Adipocyte (in vitro differentiated cells): ENCODE results near the gene JMY.
A peak's percentile ranks its signal among the peaks of the same experiment; 100 is the strongest.

Source experiments
- DNase-seq: peaks from one replicate; pipeline ENCODE4 v3.0.0-alpha.2; 2015; ENCODE audit warnings: low read depth
- H3K27me3 ChIP-seq: replicated peaks from 2 replicates; pipeline ENCODE4 v1.7.0; 2013; ENCODE audit warnings: mild to moderate bottlenecking, low read length, moderate library complexity; ENCODE audit not compliant: control insufficient read depth, insufficient read depth
- H3K36me3 ChIP-seq: 2 replicates; pipeline ENCODE4 v1.7.0; 2013; ENCODE audit warnings: low read length, mild to moderate bottlenecking, moderate library complexity; ENCODE audit not compliant: control insufficient read depth, insufficient read depth, severe bottlenecking
- H3K4me1 ChIP-seq: 2 replicates; pipeline ENCODE4 v1.7.0; 2013; ENCODE audit warnings: mild to moderate bottlenecking, low read length, moderate library complexity; ENCODE audit not compliant: control insufficient read depth, insufficient read depth
- H3K4me3 ChIP-seq: 2 replicates; pipeline ENCODE4 v1.7.0; 2013; ENCODE audit warnings: mild to moderate bottlenecking, low read length, moderate library complexity
- H3K9ac ChIP-seq: 2 replicates; pipeline ENCODE4 v1.7.0; 2013; ENCODE audit warnings: mild to moderate bottlenecking, low read length, moderate library complexity
- H3K9me3 ChIP-seq: 2 replicates; pipeline ENCODE4 v1.7.0; 2013; ENCODE audit warnings: mild to moderate bottlenecking, low read length, moderate library complexity; ENCODE audit not compliant: control insufficient read depth

The JMY gene

DNA sequence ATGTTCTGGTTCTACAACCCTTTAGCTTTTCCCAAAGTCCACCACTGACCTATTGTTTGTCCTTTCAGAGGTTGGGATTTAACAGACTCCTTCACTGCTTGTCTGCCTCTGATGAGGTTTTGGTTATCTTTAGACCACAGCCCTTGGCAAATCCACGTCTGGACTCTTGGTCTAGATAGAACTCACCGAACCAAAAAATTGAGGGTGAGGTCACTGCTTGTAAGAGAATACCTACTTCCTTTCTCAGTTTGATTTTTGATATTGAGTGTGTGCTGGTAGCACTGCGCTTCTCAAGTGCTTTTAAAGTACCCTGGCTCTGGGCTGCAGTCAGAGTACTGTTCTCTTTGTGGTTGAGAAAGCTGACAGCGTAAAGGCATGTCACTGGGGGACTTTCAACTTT is 61.7 kb downstream of the JMY start:
- H3K4me1 ChIP-seq: no peaks in the 10 kb centered on the region
- no peak overlapping the region for H3K4me3 ChIP-seq
- H3K9me3 ChIP-seq: no peaks in the 10 kb centered on the region
- no peak overlapping the region for H3K9ac ChIP-seq
- DNase-seq: no peak
- H3K36me3 ChIP-seq: peaks cover 23% of the 10 kb centered on the region
- H3K27me3 ChIP-seq: no peaks in the 10 kb centered on the region

- Histone ChIP-seq H3K9me3 (no peaks in the 10 kb centered on the region), H3K36me3 (peaks cover 23% of the 10 kb centered on the region), H3K4me1 (no peaks in the 10 kb centered on the region), H3K9ac (no peak overlapping the region), H3K4me3 (no peak overlapping the region), H3K27me3 (no peaks in the 10 kb centered on the region)
- DNase-seq: peak; percentile 26
Observed at GRCh38 chr5:79301046-79301712, 65.2 kb downstream of the JMY start.

DNA sequence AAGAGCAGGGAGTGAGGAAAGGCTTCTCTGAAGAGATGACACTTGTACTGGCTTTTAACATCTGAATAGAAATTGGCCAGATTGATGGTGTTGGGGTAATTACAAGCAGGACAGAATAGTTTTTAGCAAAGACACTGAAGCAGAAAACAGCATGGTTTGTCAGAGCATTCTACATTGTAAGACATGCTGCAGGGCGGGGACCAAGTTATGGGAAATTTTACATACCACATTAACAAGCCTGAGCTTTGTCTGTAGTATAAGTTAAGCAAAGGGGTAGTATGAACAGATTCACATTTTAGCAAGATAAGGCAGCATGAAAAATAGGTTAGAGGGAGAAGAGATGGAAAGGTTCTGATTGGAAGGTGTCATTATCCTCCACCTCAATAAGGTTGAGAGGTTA is 66.5 kb downstream of the JMY start:
- no peak for DNase-seq
- H3K27me3 ChIP-seq: no peaks in the 10 kb centered on the region
- no peak overlapping the region for H3K9ac ChIP-seq
- H3K9me3 ChIP-seq: no peaks in the 10 kb centered on the region
- H3K4me1 ChIP-seq: no peaks in the 10 kb centered on the region
- no peak overlapping the region for H3K4me3 ChIP-seq
- peaks cover 30% of the 10 kb centered on the region for H3K36me3 ChIP-seq

DNA sequence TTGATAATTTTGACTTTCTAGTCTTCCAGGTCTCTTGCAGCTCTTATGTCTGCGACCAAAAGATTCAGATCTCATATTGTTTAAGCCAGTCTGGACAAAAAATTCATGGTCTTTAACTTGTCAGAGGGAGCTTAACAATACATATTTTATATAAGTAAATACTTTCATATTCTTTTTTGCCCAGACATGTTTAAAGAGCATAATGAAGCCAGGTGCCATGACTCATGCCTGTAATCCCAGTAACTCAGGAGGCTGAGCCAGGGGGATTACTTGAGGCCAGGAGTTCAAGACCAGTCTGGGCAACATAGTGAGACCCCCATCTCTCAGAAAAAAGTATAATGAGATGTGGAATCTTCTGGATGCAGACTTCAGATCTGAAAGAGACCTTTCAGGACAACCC is 69.8 kb downstream of the JMY start:
- H3K4me1 ChIP-seq: no peaks in the 10 kb centered on the region
- no peak overlapping the region for H3K4me3 ChIP-seq
- H3K36me3 ChIP-seq: peaks cover 16% of the 10 kb centered on the region
- H3K27me3 ChIP-seq: no peaks in the 10 kb centered on the region
- H3K9me3 ChIP-seq: no peaks in the 10 kb centered on the region
- no peak overlapping the region for H3K9ac ChIP-seq
- DNase-seq: peak; percentile 36

GRCh38 chr5:79318935-79319614 is 83.1 kb downstream of the JMY start:
- Histone ChIP-seq H3K27me3 (no peaks in the 10 kb centered on the region), H3K9me3 (no peaks in the 10 kb centered on the region), H3K9ac (no peak overlapping the region), H3K4me3 (no peak overlapping the region), H3K36me3 (peaks cover 30% of the 10 kb centered on the region), H3K4me1 (peaks cover 10% of the 10 kb centered on the region)
- peak; percentile 76 for DNase-seq

DNA sequence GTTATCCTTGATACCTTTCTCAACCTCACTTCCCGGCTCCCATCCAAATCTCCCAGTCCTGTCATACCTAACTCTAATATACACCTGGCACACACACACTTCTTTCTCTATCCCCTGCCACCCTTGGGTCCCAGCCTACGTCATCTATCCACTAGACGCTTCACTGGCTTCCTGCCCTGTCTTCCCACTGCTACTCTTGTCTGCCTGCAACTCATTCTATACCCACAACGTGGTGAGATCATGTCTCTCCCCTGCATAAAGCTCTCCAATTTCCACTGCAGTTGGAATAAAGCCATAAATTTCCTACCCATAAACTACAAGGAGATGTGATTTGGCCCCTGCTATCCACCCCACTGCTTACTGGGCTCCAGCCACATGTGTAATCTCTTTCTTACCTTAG is 93.5 kb downstream of the JMY start:
- H3K9ac ChIP-seq: no peak overlapping the region
- no peaks in the 10 kb centered on the region for H3K27me3 ChIP-seq
- H3K36me3 ChIP-seq: no peaks in the 10 kb centered on the region
- DNase-seq: no peak
- no peak overlapping the region for H3K4me3 ChIP-seq
- H3K9me3 ChIP-seq: no peaks in the 10 kb centered on the region
- H3K4me1 ChIP-seq: no peaks in the 10 kb centered on the region

DNA sequence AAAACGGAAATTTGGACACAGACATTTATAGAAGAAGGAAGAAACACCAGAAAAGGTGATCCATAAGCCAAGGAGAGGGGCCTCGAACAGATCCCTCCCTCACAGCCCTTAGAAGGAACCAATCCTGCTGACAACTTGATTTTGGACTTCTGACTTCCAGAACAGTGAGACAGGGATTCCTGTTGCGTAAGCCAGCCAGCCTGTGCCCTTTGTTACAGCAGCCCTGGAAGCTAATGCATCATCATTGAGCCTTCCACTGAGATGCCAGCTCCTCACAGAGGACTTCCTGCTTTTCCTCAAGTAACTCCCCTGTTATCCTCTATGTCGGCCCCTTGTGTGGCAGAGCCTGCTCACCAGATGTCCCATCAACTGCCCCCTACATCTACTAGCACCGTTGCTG is 94.1 kb downstream of the JMY start:
- Histone ChIP-seq H3K4me1 (no peaks in the 10 kb centered on the region), H3K9me3 (no peaks in the 10 kb centered on the region), H3K9ac (no peak overlapping the region), H3K27me3 (no peaks in the 10 kb centered on the region), H3K4me3 (no peak overlapping the region), H3K36me3 (no peaks in the 10 kb centered on the region)
- no peak for DNase-seq

DNA sequence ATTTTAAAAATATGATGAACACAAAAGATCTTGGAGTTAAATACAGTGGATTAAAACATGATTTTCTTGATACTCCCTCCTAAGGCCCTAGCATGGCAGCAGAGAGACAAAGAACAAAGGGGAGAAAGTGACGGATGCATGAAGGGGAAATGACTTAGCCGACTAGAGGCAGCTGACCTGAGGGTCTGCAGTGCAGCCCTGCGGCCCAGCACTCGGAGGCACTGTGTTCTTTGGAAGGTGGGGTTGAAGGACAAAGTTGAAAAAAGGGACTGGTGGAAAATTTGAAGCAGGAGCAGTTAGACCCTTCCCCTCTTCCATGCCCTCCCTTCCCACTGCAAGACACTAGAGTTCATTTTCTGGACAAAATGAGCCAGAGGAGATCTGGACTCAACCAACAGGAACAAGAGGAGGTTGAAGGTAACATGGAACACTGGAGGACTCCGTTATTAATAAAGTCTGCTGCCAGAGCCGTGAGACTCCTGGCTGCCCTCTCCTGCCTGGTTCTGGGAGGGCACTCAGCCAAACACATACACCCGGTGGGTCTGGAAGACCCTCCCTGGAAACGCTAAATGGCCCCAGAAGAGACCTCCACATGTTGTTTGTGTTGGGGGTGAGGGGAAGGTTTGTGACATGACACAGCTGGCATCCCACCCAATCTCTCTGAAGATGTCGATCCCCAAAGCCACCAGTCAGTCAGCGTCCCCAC is 98.1 kb downstream of the JMY start:
- no peak for DNase-seq
- H3K9me3 ChIP-seq: no peaks in the 10 kb centered on the region
- no peaks in the 10 kb centered on the region for H3K36me3 ChIP-seq
- no peaks in the 10 kb centered on the region for H3K27me3 ChIP-seq
- H3K4me3 ChIP-seq: no peak overlapping the region
- H3K4me1 ChIP-seq: no peaks in the 10 kb centered on the region
- no peak overlapping the region for H3K9ac ChIP-seq

- peak; percentile 44 for DNase-seq
- H3K36me3 ChIP-seq: no peaks in the 10 kb centered on the region
- H3K4me1 ChIP-seq: no peaks in the 10 kb centered on the region
- H3K27me3 ChIP-seq: no peaks in the 10 kb centered on the region
- no peak overlapping the region for H3K4me3 ChIP-seq
- H3K9me3 ChIP-seq: no peaks in the 10 kb centered on the region
- H3K9ac ChIP-seq: no peak overlapping the region
Observed at GRCh38 chr5:79346420-79346824, 110.5 kb downstream of the JMY start.

- DNase-seq: no peak
- Histone ChIP-seq H3K9me3 (no peaks in the 10 kb centered on the region), H3K4me3 (no peak overlapping the region), H3K27me3 (no peaks in the 10 kb centered on the region), H3K9ac (no peak overlapping the region), H3K4me1 (no peaks in the 10 kb centered on the region), H3K36me3 (no peaks in the 10 kb centered on the region)
Observed at GRCh38 chr5:79349047-79349446, 113.1 kb downstream of the JMY start.

DNA sequence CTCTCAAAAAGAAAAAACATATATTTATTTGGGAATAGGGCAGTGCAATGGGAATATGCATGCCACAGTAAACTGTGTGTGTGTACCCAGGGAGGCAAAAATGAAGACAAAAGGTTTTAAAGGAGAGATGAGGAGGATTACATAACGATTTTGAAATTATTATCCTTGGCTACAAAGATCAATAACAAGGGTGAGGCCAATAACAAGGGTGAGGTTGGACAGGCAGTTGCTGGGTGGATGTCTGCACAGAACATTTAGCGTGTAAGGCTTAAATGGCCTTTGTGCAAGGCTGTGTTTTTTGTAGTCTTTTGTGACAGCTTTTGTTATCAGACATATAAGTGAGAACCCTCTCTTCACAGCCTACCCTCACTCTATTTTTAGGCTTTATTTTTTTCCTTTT is 114.0 kb downstream of the JMY start:
- H3K4me1 ChIP-seq: no peaks in the 10 kb centered on the region

More for the DNA sequence above, 114.0 kb downstream of the JMY start:
- Histone ChIP-seq H3K9me3 (no peaks in the 10 kb centered on the region), H3K9ac (no peak overlapping the region), H3K27me3 (no peaks in the 10 kb centered on the region), H3K4me3 (no peak overlapping the region), H3K36me3 (no peaks in the 10 kb centered on the region)
- DNase-seq: no peak
